A673 (cell line): ENCODE measurements around the gene TAL1.

ENCODE experiments used
- CTCF ChIP-seq: fragments of 300-800, 200-600 bp; sonication (generic); conservative IDR thresholded peaks from 2 replicates; pipeline ENCODE4 v1.5.1; 2017; ENCODE audit warnings: low read depth, mild to moderate bottlenecking, antibody characterized with exemption, low read length, moderate library complexity, mixed read lengths
- EZH2 ChIP-seq: fragments of 200-600 bp; sonication (generic); IDR thresholded peaks from 2 replicates; pipeline ENCODE4 v1.6.1; 2017; ENCODE audit warnings: borderline replicate concordance, low read depth, mild to moderate bottlenecking, mixed read lengths, antibody characterized with exemption, low read length; ENCODE audit not compliant: poor library complexity, severe bottlenecking

GRCh38 chr1:47184090-47184821 lies 47.8 kb downstream of the TAL1 start:
- TF ChIP-seq CTCF, result no peak
- no peak for TF ChIP-seq EZH2
